ENCODE measurements around the gene STAT5A. TPM values are rescaled to one million over a fixed set of nuclear protein-coding genes. Genes with fewer than 3 reads are reported as not detected.

STAT5A gene
- total and polyA plus RNA-seq, 2 experiments from 2014 or later = 2.3 to 18.1 TPM

DNA sequence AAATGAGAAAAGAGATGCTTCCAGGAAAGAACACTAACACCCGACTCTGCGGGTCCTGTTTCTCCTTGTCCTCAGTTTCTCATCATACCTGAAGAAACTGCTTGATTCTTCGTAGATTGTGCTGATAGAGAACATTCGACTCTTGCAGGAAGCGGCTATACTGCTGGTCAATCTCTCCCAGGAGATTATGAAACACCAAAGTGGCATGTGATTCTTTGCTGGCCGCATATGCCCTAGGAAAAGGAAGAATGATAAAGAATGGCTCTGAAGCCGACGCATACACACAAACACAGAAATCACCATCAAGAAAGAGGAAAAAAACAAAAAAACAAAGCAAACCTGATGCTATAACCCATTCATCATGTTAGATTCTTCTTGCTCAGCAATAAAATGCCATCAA, 58.2 kb downstream of the STAT5A start (continued):
- TF ChIP-seq, protein P1, sequence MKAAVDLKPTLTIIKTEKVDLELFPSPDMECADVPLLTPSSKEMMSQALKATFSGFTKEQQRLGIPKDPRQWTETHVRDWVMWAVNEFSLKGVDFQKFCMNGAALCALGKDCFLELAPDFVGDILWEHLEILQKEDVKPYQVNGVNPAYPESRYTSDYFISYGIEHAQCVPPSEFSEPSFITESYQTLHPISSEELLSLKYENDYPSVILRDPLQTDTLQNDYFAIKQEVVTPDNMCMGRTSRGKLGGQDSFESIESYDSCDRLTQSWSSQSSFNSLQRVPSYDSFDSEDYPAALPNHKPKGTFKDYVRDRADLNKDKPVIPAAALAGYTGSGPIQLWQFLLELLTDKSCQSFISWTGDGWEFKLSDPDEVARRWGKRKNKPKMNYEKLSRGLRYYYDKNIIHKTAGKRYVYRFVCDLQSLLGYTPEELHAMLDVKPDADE (IDR thresholded peaks at IDR 0.05) = no peak
- TF ChIP-seq, protein P2, sequence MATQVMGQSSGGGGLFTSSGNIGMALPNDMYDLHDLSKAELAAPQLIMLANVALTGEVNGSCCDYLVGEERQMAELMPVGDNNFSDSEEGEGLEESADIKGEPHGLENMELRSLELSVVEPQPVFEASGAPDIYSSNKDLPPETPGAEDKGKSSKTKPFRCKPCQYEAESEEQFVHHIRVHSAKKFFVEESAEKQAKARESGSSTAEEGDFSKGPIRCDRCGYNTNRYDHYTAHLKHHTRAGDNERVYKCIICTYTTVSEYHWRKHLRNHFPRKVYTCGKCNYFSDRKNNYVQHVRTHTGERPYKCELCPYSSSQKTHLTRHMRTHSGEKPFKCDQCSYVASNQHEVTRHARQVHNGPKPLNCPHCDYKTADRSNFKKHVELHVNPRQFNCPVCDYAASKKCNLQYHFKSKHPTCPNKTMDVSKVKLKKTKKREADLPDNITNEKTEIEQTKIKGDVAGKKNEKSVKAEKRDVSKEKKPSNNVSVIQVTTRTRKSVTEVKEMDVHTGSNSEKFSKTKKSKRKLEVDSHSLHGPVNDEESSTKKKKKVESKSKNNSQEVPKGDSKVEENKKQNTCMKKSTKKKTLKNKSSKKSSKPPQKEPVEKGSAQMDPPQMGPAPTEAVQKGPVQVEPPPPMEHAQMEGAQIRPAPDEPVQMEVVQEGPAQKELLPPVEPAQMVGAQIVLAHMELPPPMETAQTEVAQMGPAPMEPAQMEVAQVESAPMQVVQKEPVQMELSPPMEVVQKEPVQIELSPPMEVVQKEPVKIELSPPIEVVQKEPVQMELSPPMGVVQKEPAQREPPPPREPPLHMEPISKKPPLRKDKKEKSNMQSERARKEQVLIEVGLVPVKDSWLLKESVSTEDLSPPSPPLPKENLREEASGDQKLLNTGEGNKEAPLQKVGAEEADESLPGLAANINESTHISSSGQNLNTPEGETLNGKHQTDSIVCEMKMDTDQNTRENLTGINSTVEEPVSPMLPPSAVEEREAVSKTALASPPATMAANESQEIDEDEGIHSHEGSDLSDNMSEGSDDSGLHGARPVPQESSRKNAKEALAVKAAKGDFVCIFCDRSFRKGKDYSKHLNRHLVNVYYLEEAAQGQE (IDR thresholded peaks at IDR 0.05; ENCODE audit: unreplicated experiment) = no peak
- TF ChIP-seq EZH2 (IDR thresholded peaks at IDR 0.05; ENCODE audit: low read depth, unreplicated experiment) (no peak), EZH2phosphoT487 (IDR thresholded peaks at IDR 0.05; ENCODE audit: unreplicated experiment) (no peak), POLR2AphosphoS5 (IDR thresholded peaks at IDR 0.05; ENCODE audit: low read depth) (no peak), ZNF114 (CRISPR knock-in tag; IDR thresholded peaks at IDR 0.05) (no peak), ZNF331 (CRISPR knock-in tag; IDR thresholded peaks at IDR 0.05; ENCODE audit: low read depth) (no peak)

DNA sequence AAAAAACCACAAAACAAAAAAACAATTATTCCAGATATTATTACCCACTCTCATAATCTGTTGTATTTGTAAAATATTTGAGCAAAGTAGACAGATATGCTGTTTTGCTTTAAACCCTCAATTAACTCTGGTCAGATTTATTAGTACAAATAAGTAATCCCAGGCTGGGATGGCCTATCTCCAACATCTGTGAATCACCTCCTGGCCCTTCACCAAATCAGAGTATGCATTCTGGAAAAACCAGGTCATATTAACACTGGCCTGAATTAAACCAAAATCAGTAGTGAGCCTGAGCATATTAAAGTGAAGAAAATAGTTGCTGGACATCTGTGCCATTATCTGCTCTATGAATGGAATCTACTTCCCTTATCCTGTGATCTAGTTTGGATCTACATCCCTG, 58.9 kb downstream of the STAT5A start:
- H3K4me1 ChIP-seq (ENCODE audit: insufficient read depth) = peaks cover 6% of the 10 kb centered on the region; the same call in 1 of the 2 replicates
- no peaks in the 10 kb centered on the region; the same call in 1 of the 2 replicates for H3K9me2 ChIP-seq (ENCODE audit: insufficient read depth)
- H3K9me3 Mint-ChIP-seq = no peaks in the 10 kb centered on the region
- no peaks in the 10 kb centered on the region for H3K27me3 ChIP-seq (ENCODE audit: insufficient read depth)
- no peak overlapping the region for H3K27ac Mint-ChIP-seq
- peaks cover 7% of the 10 kb centered on the region for H3F3A ChIP-seq (replicated peaks; ENCODE audit: low read depth)
- DNase-seq (ENCODE audit: low spot score) (no peak), ATAC-seq (no peak)
- H3K4me1 Mint-ChIP-seq = peaks cover 24% of the 10 kb centered on the region; the same call in 2 of the 3 replicates
- H3K36me3 Mint-ChIP-seq (ENCODE audit: low read depth) = peaks cover 51% of the 10 kb centered on the region
- peaks cover 45% of the 10 kb centered on the region for H3K79me2 ChIP-seq (replicated peaks; ENCODE audit: insufficient read depth)
- no peak overlapping the region for H3K4me2 ChIP-seq
- H3K4me3 Mint-ChIP-seq = no peak overlapping the region
- H3K27me3 Mint-ChIP-seq (ENCODE audit: insufficient read depth, low read depth, poor library complexity) = peaks cover 3% of the 10 kb centered on the region
- peaks cover 10% of the 10 kb centered on the region; the same call in 1 of the 2 replicates for H4K20me1 ChIP-seq (replicated peaks; ENCODE audit: insufficient read depth)
- no peak overlapping the region for H3K4me3 ChIP-seq
- H2AFZ ChIP-seq = no peak overlapping the region
- H3K27ac ChIP-seq (ENCODE audit: low read depth) = no peak overlapping the region
- peaks cover 9% of the 10 kb centered on the region for H3K36me3 ChIP-seq (ENCODE audit: insufficient read depth)
- TF ChIP-seq POLR2AphosphoS5 (IDR thresholded peaks at IDR 0.05; ENCODE audit: low read depth) (no peak), STAT1 (IDR thresholded peaks at IDR 0.05; ENCODE audit: unreplicated experiment) (no peak), NANOG (IDR thresholded peaks at IDR 0.05; ENCODE audit: borderline replicate concordance) (no peak), EZH2 (IDR thresholded peaks at IDR 0.05; ENCODE audit: low read depth, unreplicated experiment) (no peak)
- TF ChIP-seq, protein P2 (IDR thresholded peaks at IDR 0.05; ENCODE audit: unreplicated experiment) = no peak
- TF ChIP-seq, protein P3, sequence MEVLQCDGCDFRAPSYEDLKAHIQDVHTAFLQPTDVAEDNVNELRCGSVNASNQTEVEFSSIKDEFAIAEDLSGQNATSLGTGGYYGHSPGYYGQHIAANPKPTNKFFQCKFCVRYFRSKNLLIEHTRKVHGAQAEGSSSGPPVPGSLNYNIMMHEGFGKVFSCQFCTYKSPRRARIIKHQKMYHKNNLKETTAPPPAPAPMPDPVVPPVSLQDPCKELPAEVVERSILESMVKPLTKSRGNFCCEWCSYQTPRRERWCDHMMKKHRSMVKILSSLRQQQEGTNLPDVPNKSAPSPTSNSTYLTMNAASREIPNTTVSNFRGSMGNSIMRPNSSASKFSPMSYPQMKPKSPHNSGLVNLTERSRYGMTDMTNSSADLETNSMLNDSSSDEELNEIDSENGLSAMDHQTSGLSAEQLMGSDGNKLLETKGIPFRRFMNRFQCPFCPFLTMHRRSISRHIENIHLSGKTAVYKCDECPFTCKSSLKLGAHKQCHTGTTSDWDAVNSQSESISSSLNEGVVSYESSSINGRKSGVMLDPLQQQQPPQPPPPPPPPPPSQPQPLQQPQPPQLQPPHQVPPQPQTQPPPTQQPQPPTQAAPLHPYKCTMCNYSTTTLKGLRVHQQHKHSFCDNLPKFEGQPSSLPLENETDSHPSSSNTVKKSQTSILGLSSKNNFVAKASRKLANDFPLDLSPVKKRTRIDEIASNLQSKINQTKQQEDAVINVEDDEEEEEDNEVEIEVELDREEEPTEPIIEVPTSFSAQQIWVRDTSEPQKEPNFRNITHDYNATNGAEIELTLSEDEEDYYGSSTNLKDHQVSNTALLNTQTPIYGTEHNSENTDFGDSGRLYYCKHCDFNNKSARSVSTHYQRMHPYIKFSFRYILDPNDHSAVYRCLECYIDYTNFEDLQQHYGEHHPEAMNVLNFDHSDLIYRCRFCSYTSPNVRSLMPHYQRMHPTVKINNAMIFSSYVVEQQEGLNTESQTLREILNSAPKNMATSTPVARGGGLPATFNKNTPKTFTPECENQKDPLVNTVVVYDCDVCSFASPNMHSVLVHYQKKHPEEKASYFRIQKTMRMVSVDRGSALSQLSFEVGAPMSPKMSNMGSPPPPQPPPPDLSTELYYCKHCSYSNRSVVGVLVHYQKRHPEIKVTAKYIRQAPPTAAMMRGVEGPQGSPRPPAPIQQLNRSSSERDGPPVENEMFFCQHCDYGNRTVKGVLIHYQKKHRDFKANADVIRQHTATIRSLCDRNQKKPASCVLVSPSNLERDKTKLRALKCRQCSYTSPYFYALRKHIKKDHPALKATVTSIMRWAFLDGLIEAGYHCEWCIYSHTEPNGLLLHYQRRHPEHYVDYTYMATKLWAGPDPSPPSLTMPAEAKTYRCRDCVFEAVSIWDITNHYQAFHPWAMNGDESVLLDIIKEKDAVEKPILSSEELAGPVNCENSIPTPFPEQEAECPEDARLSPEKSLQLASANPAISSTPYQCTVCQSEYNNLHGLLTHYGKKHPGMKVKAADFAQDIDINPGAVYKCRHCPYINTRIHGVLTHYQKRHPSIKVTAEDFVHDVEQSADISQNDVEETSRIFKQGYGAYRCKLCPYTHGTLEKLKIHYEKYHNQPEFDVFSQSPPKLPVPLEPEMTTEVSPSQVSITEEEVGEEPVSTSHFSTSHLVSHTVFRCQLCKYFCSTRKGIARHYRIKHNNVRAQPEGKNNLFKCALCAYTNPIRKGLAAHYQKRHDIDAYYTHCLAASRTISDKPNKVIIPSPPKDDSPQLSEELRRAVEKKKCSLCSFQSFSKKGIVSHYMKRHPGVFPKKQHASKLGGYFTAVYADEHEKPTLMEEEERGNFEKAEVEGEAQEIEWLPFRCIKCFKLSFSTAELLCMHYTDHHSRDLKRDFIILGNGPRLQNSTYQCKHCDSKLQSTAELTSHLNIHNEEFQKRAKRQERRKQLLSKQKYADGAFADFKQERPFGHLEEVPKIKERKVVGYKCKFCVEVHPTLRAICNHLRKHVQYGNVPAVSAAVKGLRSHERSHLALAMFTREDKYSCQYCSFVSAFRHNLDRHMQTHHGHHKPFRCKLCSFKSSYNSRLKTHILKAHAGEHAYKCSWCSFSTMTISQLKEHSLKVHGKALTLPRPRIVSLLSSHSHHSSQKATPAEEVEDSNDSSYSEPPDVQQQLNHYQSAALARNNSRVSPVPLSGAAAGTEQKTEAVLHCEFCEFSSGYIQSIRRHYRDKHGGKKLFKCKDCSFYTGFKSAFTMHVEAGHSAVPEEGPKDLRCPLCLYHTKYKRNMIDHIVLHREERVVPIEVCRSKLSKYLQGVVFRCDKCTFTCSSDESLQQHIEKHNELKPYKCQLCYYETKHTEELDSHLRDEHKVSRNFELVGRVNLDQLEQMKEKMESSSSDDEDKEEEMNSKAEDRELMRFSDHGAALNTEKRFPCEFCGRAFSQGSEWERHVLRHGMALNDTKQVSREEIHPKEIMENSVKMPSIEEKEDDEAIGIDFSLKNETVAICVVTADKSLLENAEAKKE (CRISPR knock-in tag; IDR thresholded peaks at IDR 0.05) = no peak

All from GM23338 (cell line).